ENCODE measurements around the gene PDE3A.

Gene PDE3A

DNA sequence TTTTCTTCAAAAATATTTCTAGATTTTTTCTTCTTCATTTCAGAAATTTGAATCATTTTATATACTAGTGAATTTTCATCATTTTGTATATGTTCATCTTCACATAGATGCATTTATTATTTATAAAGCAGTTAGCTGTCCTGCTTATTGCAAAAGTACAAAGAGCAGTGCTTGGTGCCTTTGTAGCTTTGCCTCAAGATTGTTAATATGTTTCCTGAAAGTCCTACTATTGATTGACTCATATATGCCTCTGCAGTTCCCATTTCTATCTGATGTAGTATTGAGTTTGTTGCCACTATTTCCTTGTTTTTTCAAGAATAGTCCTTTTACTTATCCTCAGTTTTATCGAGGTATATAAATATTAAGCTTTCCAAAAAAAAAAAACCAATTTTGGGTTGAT is 89.7 kb downstream of the PDE3A start:
- DNase-seq (ENCODE audit: low spot score): no peak

DNA sequence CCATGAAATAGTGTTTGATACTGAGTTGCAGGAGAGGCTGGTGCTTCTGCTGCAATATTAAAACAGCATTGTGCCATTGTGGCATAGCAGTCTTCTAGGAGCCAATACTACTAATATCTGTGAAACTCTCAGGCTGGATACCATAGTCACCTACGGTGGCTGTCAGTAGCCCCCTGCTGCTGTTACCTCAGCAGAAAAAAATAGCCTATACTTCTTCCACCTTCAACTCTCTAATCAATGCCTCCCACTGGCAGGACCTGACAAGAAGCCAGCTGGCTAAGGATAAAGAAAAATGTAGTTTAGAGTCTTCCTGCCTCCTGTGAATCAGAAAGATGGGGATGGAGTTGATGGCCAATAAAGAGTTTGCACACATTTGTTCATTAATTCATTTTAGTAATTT is 91.6 kb downstream of the PDE3A start:
- no peak for DNase-seq (ENCODE audit: low spot score)

GRCh38 chr12:20460956-20461355 is 92.6 kb downstream of the PDE3A start:
- DNase-seq (ENCODE audit: low spot score): no peak

GRCh38 chr12:20463913-20464524 is 95.7 kb downstream of the PDE3A start:
- no peak for DNase-seq (ENCODE audit: low spot score)

GRCh38 chr12:20469300-20469699 is 101.0 kb downstream of the PDE3A start:
- no peak for DNase-seq (ENCODE audit: low spot score)

GRCh38 chr12:20469756-20470155 is 101.4 kb downstream of the PDE3A start:
- DNase-seq (ENCODE audit: low spot score): no peak

GRCh38 chr12:20472102-20472782 is 103.9 kb downstream of the PDE3A start:
- no peak for DNase-seq (ENCODE audit: low spot score)

DNA sequence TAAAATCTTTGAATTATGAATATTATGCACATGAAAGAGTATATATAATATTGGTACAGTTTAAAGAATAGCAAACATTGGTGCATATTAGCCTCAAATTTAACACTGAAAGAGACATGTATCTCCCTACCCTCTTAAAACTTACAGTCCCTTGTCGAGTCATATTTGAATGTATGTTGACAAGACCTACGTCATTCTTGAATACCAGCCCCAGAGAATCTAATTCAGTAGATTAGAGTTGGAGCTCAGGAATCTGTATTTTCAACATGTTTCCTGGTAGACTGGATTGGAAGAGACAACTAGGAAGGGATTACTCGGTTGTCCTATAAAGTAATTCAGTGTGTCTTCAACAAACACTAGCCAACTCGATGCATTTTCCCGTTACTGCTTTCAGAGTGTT is 104.8 kb downstream of the PDE3A start:
- DNase-seq (ENCODE audit: low spot score): no peak

- no peak for DNase-seq (ENCODE audit: low spot score)
Measured at GRCh38 chr12:20474016-20474415, 105.7 kb downstream of the PDE3A start.

- no peak for DNase-seq (ENCODE audit: low spot score)
Measured at GRCh38 chr12:20474443-20474842, 106.1 kb downstream of the PDE3A start.

- DNase-seq (ENCODE audit: low spot score): no peak
Measured at GRCh38 chr12:20475542-20475941, 107.2 kb downstream of the PDE3A start.

DNA sequence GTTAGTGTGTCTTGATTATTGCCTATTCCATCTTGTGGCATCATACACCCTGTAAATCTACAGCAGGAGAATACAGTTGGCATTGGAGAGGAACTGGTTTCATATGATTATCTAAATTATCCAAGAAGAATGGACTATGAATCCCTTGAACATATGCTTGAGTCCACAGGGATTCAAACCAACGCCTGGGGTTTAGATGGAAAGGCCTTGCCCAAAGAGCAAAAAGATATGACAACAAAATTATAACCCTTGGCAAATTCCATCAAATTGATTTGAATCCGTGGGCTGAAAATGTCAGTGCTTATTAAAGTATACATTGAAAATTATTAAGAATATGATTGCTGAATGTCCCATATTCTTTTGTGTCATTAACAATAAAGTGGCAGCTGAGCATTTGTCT is 108.2 kb downstream of the PDE3A start:
- DNase-seq (ENCODE audit: low spot score): no peak

GRCh38 chr12:20477255-20477654 is 108.9 kb downstream of the PDE3A start:
- no peak for DNase-seq (ENCODE audit: low spot score)

GRCh38 chr12:20477672-20478071 is 109.3 kb downstream of the PDE3A start:
- DNase-seq (ENCODE audit: low spot score): no peak

DNA sequence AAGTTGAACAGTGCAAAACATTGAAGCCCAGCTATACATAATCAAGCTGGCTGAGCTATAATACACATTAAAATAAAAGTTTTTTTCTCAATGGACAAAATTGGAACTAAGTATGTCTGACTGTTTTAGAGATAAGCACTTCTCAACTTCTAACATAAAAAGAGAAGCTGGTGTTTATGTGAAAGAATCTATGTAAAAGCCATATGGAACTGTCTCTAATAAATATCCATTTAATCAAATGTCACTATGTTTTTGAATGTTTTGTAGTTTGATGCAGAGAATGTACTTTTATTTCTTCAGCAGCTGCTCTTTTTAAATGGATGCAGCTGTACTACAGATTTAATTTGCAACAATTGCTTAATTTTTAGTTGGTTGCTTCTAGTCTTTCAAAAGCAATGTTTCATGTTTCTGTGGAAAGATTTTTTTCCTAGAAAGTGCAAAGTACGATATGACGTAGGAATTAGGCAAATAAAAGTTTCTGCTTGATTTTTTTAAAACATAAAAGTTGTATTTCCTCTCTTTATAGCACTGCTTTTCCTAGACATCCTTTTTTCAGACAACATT is 114.2 kb downstream of the PDE3A start:
- DNase-seq (ENCODE audit: low spot score): no peak

GRCh38 chr12:20483776-20484175 is 115.4 kb downstream of the PDE3A start:
- no peak for DNase-seq (ENCODE audit: low spot score)

GRCh38 chr12:20486233-20486632 is 117.9 kb downstream of the PDE3A start:
- no peak for DNase-seq (ENCODE audit: low spot score)

DNA sequence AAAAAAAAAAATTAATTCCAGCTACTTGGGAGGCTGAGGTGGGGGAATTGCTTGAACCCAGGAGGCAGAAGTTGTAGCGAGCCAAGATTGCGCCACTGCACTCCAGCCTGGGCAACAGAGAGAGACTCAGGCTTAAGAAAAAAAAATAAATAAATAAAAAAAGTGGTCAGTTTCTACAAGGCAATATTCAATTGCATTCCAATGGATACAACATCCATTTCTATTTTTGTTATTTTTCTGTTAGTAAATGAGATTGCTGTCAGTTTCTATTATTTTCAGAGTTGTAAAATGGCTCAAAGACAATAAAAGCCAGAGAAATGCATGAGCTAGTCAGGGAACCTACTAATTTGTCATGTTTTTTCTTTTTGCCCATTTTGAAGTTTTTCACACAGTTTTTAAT is 119.2 kb downstream of the PDE3A start:
- no peak for DNase-seq (ENCODE audit: low spot score)

DNA sequence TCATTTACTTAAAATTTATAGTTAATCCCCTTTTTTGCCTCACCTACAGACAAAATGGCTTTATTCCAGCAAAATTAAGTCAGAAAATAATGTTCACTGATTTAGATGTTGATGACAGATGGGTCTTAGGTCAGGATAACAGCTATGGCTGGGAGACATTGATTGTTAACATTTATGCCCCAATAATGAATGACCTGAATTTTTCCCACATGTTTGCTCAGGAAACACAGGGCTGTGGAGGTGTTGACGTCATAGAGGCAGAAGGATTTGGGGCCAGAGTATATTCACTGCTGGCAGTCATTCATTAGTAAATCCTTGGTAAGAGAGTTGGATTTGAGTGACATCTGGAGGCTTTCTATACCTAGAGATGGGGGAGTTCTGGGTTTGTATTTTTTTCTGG is 121.3 kb downstream of the PDE3A start:
- no peak for DNase-seq (ENCODE audit: low spot score)

DNA sequence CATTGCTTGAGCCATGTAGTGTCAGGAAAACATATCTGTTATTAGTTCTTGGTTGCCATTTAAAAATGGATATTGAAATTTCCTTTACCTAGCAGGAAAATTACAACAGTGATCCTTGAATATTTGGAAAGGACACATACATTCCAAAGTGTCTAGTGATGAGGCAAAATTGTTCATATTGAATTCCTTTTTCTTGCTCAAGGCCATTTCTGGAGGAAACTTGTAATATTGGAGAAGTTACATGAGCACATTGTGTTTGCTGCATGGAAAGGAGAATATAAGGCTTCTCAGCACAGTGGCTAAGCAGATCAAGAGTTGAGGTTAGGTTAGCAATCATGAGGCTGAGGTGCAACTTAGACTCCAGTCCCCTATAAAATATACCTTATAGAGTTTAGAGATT is 121.9 kb downstream of the PDE3A start:
- no peak for DNase-seq (ENCODE audit: low spot score)

DNA sequence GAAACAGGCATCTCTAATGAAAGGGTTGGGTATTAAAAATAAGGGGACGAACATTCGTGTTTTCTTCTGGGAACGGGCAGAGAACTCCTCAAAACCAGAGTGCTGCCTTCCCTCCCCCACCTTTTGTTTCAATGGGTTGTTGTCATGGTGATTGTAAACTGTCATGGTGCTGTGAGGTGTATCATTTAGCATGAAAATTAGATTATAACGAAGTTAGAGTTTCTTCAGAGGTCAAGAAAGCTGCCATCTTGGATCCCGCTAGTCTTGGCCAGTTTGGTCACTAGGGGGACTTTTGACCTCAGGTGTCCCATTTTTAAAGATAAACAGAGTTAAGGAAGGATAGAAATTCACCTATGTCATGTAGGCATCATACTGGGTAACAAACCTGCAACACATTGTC is 123.0 kb downstream of the PDE3A start:
- no peak for DNase-seq (ENCODE audit: low spot score)

DNA sequence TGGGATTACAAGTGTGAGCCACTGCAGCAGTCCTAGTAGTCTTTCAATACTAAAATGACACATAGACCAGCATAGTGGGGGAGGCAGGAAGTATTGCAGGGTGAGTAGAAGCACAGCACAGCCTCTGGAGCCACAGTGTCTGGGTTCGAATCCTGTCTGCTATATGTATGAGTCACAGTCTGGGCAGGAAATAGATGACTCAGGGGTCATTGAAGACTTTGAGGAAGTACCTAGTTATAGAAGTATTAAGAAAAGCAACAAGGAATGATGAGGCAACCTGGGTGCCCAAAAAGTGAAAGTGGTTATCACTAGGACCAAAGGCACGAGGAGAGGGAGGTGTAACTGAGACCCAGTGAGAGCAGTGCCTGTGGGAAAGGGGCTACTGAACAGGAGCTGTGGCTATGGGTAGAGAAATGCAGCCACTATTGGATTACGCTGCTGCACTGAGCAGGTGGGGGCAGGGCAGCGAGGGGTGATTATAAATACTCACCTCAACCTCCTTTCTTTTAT is 124.0 kb downstream of the PDE3A start:
- no peak for DNase-seq (ENCODE audit: low spot score)

DNA sequence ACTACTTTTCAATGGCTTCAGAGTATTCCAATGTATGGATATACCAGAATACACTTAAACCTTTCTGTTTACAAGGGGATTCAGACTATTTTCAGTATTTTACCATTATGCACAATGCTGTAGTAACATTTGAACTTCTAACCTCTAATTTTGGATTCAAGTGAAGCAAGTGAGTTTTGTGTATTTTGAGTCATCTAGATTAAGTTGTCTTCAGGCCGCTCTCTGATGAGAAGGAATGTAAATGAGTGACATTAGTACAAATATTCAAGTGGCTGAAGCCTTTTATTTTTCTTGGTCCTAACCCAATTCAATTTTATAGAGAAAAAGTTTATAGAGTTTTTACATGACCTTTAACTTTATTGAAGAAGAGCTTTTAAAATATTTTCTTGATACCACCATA is 125.6 kb downstream of the PDE3A start:
- no peak for DNase-seq (ENCODE audit: low spot score)

- DNase-seq (ENCODE audit: low spot score): no peak
Measured at GRCh38 chr12:20494851-20495250, 126.5 kb downstream of the PDE3A start.
